Liver (tissue), 3 donors: ENCODE data around the gene BCL2L11.

Source experiments
- CTCF ChIP-seq: fragments of 150-350 bp; IDR thresholded peaks from 2 replicates; pipeline ENCODE4 v1.5.1; 2017; ENCODE audit warnings: improper control_type of control experiment, low read depth, low read length; ENCODE audit not compliant: missing input control
- EGR1 ChIP-seq, 2 donors: IDR thresholded peaks; 2 replicates each; pipeline ENCODE4 v1.6.1; 2016 to 2018; ENCODE audit warnings: antibody characterized with exemption in 2 of 2, low read depth in 2 of 2
- GABPA ChIP-seq, 2 donors: IDR thresholded peaks in 1 of 2; conservative IDR thresholded peaks in 1 of 2; 2 replicates each; pipeline ENCODE4 v1.6.1; 2016; ENCODE audit warnings: antibody characterized with exemption in 2 of 2, mild to moderate bottlenecking in 1 of 2, moderate library complexity in 1 of 2
- JUND ChIP-seq, 2 donors: IDR thresholded peaks; 2 replicates each; pipeline ENCODE4 v1.6.1; 2016; ENCODE audit warnings: antibody characterized with exemption in 2 of 2
- MAX ChIP-seq: IDR thresholded peaks from 2 replicates; pipeline ENCODE4 v1.6.1; 2016; ENCODE audit warnings: antibody characterized with exemption
- RAD21 ChIP-seq, 2 donors: IDR thresholded peaks; 2 replicates each; pipeline ENCODE4 v1.6.1; 2016; ENCODE audit warnings: antibody characterized with exemption in 2 of 2, mild to moderate bottlenecking in 2 of 2
- RXRA ChIP-seq, 2 donors: IDR thresholded peaks; 2 replicates each; pipeline ENCODE4 v1.6.1; 2017 to 2018; ENCODE audit warnings: antibody characterized with exemption in 2 of 2, mild to moderate bottlenecking in 1 of 2
- SP1 ChIP-seq: IDR thresholded peaks from 2 replicates; pipeline ENCODE4 v1.6.1; 2018; ENCODE audit warnings: antibody characterized with exemption, mild to moderate bottlenecking
- TAF1 ChIP-seq: conservative IDR thresholded peaks from 2 replicates; pipeline ENCODE4 v1.6.1; 2016; ENCODE audit warnings: antibody characterized with exemption, mild to moderate bottlenecking
- YY1 ChIP-seq: IDR thresholded peaks from 2 replicates; pipeline ENCODE4 v1.6.1; 2016; ENCODE audit warnings: antibody characterized with exemption, mild to moderate bottlenecking
- TF ChIP-seq, protein P1 (sequence below): IDR thresholded peaks from 2 replicates; pipeline ENCODE4 v1.6.1; 2016; ENCODE audit warnings: antibody characterized with exemption
- TF ChIP-seq, protein P2 (sequence below): IDR thresholded peaks from 2 replicates; pipeline ENCODE4 v1.6.1; 2016; ENCODE audit warnings: antibody characterized with exemption, mild to moderate bottlenecking
- TF ChIP-seq, protein P3 (sequence below): IDR thresholded peaks from 2 replicates; pipeline ENCODE4 v1.6.1; 2016; ENCODE audit warnings: antibody characterized with exemption
- donor health status: healthy.
- donor health status: healthy.

- TF ChIP-seq, protein P1, sequence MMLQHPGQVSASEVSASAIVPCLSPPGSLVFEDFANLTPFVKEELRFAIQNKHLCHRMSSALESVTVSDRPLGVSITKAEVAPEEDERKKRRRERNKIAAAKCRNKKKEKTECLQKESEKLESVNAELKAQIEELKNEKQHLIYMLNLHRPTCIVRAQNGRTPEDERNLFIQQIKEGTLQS: no peak
- TF ChIP-seq CTCF (no peak), TAF1 (no peak), SP1 (peak; percentile 30), RAD21 (IDR thresholded peaks at IDR 0.05) (peak in 1 of 2 donors; percentile 29), YY1 (no peak), EGR1 (IDR thresholded peaks at IDR 0.05; ENCODE audit: low read depth in 2 of 2) (no peak), GABPA (IDR thresholded peaks at IDR 0.05 in 1 of 2, conservative IDR thresholded peaks at IDR 0.05 in 1 of 2) (no peak), MAX (no peak), JUND (IDR thresholded peaks at IDR 0.05) (no peak), RXRA (IDR thresholded peaks at IDR 0.05) (peak in 1 of 2 donors; percentile 22)
- TF ChIP-seq, protein P2, sequence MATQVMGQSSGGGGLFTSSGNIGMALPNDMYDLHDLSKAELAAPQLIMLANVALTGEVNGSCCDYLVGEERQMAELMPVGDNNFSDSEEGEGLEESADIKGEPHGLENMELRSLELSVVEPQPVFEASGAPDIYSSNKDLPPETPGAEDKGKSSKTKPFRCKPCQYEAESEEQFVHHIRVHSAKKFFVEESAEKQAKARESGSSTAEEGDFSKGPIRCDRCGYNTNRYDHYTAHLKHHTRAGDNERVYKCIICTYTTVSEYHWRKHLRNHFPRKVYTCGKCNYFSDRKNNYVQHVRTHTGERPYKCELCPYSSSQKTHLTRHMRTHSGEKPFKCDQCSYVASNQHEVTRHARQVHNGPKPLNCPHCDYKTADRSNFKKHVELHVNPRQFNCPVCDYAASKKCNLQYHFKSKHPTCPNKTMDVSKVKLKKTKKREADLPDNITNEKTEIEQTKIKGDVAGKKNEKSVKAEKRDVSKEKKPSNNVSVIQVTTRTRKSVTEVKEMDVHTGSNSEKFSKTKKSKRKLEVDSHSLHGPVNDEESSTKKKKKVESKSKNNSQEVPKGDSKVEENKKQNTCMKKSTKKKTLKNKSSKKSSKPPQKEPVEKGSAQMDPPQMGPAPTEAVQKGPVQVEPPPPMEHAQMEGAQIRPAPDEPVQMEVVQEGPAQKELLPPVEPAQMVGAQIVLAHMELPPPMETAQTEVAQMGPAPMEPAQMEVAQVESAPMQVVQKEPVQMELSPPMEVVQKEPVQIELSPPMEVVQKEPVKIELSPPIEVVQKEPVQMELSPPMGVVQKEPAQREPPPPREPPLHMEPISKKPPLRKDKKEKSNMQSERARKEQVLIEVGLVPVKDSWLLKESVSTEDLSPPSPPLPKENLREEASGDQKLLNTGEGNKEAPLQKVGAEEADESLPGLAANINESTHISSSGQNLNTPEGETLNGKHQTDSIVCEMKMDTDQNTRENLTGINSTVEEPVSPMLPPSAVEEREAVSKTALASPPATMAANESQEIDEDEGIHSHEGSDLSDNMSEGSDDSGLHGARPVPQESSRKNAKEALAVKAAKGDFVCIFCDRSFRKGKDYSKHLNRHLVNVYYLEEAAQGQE: no peak
- TF ChIP-seq, protein P3, sequence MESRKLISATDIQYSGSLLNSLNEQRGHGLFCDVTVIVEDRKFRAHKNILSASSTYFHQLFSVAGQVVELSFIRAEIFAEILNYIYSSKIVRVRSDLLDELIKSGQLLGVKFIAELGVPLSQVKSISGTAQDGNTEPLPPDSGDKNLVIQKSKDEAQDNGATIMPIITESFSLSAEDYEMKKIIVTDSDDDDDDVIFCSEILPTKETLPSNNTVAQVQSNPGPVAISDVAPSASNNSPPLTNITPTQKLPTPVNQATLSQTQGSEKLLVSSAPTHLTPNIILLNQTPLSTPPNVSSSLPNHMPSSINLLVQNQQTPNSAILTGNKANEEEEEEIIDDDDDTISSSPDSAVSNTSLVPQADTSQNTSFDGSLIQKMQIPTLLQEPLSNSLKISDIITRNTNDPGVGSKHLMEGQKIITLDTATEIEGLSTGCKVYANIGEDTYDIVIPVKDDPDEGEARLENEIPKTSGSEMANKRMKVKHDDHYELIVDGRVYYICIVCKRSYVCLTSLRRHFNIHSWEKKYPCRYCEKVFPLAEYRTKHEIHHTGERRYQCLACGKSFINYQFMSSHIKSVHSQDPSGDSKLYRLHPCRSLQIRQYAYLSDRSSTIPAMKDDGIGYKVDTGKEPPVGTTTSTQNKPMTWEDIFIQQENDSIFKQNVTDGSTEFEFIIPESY: no peak
Observed at GRCh38 chr2:111162718-111163331, 42.1 kb downstream of the BCL2L11 start.
